Measurements from ENCODE around the gene CCDC136. TPM values are rescaled to one million over a fixed set of nuclear protein-coding genes. Genes with fewer than 3 reads are reported as not detected.

CCDC136 gene
- total RNA-seq, 1 experiment from 2014 or later = 5.7 TPM

- DNase-seq (ENCODE audit: low read depth) = no peak
Measured at GRCh38 chr7:128775744-128776474, 15.9 kb upstream of the CCDC136 start, which contains the start of gene OPN1SW. Gene OPN1SW (minus strand): TSS chr7:128775794. CDS start chr7:128775781, 13 bp downstream.

GRCh38 chr7:128777156-128778123 lies 14.3 kb upstream of the CCDC136 start:
- peak; percentile 63 for DNase-seq (ENCODE audit: low read depth)

GRCh38 chr7:128778946-128779345 lies 12.8 kb upstream of the CCDC136 start:
- DNase-seq (ENCODE audit: low read depth) = no peak

GRCh38 chr7:128781126-128781525 lies 10.6 kb upstream of the CCDC136 start:
- no peak for DNase-seq (ENCODE audit: low read depth)

GRCh38 chr7:128781851-128782250 lies 9.9 kb upstream of the CCDC136 start:
- no peak for DNase-seq (ENCODE audit: low read depth)

- DNase-seq (ENCODE audit: low read depth) = peak; percentile 83
Measured at GRCh38 chr7:128783143-128783861, 8.5 kb upstream of the CCDC136 start.

GRCh38 chr7:128785738-128786137 lies 6.0 kb upstream of the CCDC136 start:
- no peak for DNase-seq (ENCODE audit: low read depth)

- no peak for DNase-seq (ENCODE audit: low read depth)
Measured at GRCh38 chr7:128788446-128789412, 3.0 kb upstream of the CCDC136 start.

GRCh38 chr7:128790315-128791041 lies 1.3 kb upstream of the CCDC136 start:
- no peak for DNase-seq (ENCODE audit: low read depth)

GRCh38 chr7:128791972-128792327 lies 182 bp downstream of the CCDC136 start:
- no peak for DNase-seq (ENCODE audit: low read depth)

GRCh38 chr7:128792471-128793180 lies 858 bp downstream of the CCDC136 start:
- DNase-seq (ENCODE audit: low read depth) = no peak

- no peak for DNase-seq (ENCODE audit: low read depth)
Measured at GRCh38 chr7:128793181-128793547, 1.4 kb downstream of the CCDC136 start.

- DNase-seq (ENCODE audit: low read depth) = no peak
Measured at GRCh38 chr7:128794020-128794419, 2.3 kb downstream of the CCDC136 start.

GRCh38 chr7:128794436-128794835 lies 2.7 kb downstream of the CCDC136 start:
- DNase-seq (ENCODE audit: low read depth) = no peak

GRCh38 chr7:128795129-128795528 lies 3.4 kb downstream of the CCDC136 start:
- DNase-seq (ENCODE audit: low read depth) = no peak

GRCh38 chr7:128796327-128796726 lies 4.6 kb downstream of the CCDC136 start:
- DNase-seq (ENCODE audit: low read depth) = peak; percentile 39

GRCh38 chr7:128799451-128799850 lies 7.7 kb downstream of the CCDC136 start:
- no peak for DNase-seq (ENCODE audit: low read depth)

- no peak for DNase-seq (ENCODE audit: low read depth)
Measured at GRCh38 chr7:128800567-128800966, 8.8 kb downstream of the CCDC136 start.

- no peak for DNase-seq (ENCODE audit: low read depth)
Measured at GRCh38 chr7:128801003-128801402, 9.2 kb downstream of the CCDC136 start.
